T-helper 1 cell treated with Interleukin-12 subunit alpha and Interleukin-12 subunit beta and Interleukin-4 antibody, amounts not matched to agents 30 μg/mL and 1 μg/mL, for 36 hours (primary cell): Measurements from ENCODE around the gene SEM1.
"Not testable (repeated sequence)": the region's sequence is repeated elsewhere in the genome, so short reads cannot be mapped to it uniquely, and the experiment has no call there.

Source experiments
- H3K27ac Mint-ChIP-seq: one replicate; pipeline ENCODE4 v1.8.0; 2021; ENCODE audit warnings: mild to moderate bottlenecking, mixed read lengths
- H3K27me3 Mint-ChIP-seq: one replicate; pipeline ENCODE4 v1.8.0; 2021; ENCODE audit warnings: low read depth, mixed read lengths
- H3K36me3 Mint-ChIP-seq: one replicate; pipeline ENCODE4 v1.8.0; 2021; ENCODE audit warnings: low read depth, mixed read lengths
- H3K4me1 Mint-ChIP-seq: one replicate; pipeline ENCODE4 v1.8.0; 2021; ENCODE audit warnings: low read depth, mixed read lengths
- H3K4me3 Mint-ChIP-seq: one replicate; pipeline ENCODE4 v1.8.0; 2021; ENCODE audit warnings: mild to moderate bottlenecking, moderate library complexity, mixed read lengths
- H3K9me3 Mint-ChIP-seq: one replicate; pipeline ENCODE4 v1.8.0; 2021; ENCODE audit warnings: mixed read lengths

Gene SEM1

DNA sequence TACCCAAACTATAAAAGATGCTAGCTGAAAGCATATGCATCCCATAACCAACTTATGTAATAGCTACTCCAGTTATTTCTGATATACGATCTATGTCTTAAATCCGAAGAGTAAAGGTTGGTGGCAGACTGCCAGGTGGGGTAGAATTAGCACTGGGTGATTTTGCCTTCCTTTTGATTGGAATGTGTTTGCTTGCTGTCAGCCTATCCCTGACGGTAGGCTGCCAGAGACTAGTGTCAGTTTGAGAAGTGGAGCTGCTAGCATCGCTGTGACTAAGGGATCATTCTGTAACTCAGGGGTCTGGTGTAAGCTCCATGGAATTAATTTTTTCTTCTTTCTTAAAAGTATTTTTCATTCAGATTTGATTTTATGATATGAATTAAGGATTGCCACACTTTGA is 9.5 kb upstream of the SEM1 start:
- Mint-ChIP-seq H3K9me3 (peaks cover 2% of the 10 kb centered on the region), H3K4me1 (no peaks in the 10 kb centered on the region), H3K27ac (no peak overlapping the region), H3K36me3 (no peaks in the 10 kb centered on the region), H3K4me3 (no peak overlapping the region), H3K27me3 (peaks cover 22% of the 10 kb centered on the region)

- no peak overlapping the region for H3K4me3 Mint-ChIP-seq
- peaks cover 9% of the 10 kb centered on the region for H3K9me3 Mint-ChIP-seq
- no peaks in the 10 kb centered on the region for H3K4me1 Mint-ChIP-seq
- H3K27me3 Mint-ChIP-seq: peaks cover 22% of the 10 kb centered on the region
- H3K27ac Mint-ChIP-seq: no peak overlapping the region
- H3K36me3 Mint-ChIP-seq: no peaks in the 10 kb centered on the region
These were observed 8.7 kb upstream of the SEM1 start for GRCh38 chr7:96718107-96719003.

GRCh38 chr7:96713037-96713436 is 3.4 kb upstream of the SEM1 start:
- peaks cover 13% of the 10 kb centered on the region for H3K27me3 Mint-ChIP-seq
- H3K27ac Mint-ChIP-seq: no peak overlapping the region
- peaks cover 24% of the 10 kb centered on the region for H3K9me3 Mint-ChIP-seq
- peaks cover 6% of the 10 kb centered on the region for H3K4me1 Mint-ChIP-seq
- H3K4me3 Mint-ChIP-seq: no peak overlapping the region
- peaks cover 10% of the 10 kb centered on the region for H3K36me3 Mint-ChIP-seq

- Mint-ChIP-seq H3K4me3 (no peak overlapping the region), H3K36me3 (peaks cover 15% of the 10 kb centered on the region), H3K27me3 (peaks cover 8% of the 10 kb centered on the region), H3K4me1 (peaks cover 15% of the 10 kb centered on the region), H3K9me3 (peaks cover 24% of the 10 kb centered on the region), H3K27ac (no peak overlapping the region)
These were observed 898 bp upstream of the SEM1 start for GRCh38 chr7:96710544-96710943.

DNA sequence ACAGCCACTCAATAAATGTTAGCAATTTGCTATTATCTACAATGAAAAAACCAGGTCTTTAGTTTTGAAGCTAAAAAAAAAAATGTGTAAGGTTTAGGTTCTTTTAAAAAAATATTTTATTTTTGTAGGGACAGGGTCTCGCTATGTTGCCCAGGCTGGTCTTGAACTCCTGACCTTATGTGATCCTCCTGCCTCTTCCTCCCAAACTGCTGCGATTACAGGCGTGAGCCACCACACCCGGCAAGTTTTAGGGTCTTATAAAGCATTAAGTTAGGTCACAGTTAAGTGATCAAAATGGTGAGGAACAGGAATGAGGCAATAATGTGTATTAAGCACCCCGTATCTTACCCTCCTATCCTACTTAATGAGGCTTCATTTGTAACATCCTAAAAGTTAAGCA is 774 bp downstream of the SEM1 start:
- H3K9me3 Mint-ChIP-seq: peaks cover 20% of the 10 kb centered on the region
- peak overlapping the region; percentile 97 for H3K4me3 Mint-ChIP-seq
- H3K27me3 Mint-ChIP-seq: no peaks in the 10 kb centered on the region
- peak overlapping the region; percentile 90 for H3K27ac Mint-ChIP-seq
- peaks cover 19% of the 10 kb centered on the region for H3K4me1 Mint-ChIP-seq
- H3K36me3 Mint-ChIP-seq: peaks cover 19% of the 10 kb centered on the region

DNA sequence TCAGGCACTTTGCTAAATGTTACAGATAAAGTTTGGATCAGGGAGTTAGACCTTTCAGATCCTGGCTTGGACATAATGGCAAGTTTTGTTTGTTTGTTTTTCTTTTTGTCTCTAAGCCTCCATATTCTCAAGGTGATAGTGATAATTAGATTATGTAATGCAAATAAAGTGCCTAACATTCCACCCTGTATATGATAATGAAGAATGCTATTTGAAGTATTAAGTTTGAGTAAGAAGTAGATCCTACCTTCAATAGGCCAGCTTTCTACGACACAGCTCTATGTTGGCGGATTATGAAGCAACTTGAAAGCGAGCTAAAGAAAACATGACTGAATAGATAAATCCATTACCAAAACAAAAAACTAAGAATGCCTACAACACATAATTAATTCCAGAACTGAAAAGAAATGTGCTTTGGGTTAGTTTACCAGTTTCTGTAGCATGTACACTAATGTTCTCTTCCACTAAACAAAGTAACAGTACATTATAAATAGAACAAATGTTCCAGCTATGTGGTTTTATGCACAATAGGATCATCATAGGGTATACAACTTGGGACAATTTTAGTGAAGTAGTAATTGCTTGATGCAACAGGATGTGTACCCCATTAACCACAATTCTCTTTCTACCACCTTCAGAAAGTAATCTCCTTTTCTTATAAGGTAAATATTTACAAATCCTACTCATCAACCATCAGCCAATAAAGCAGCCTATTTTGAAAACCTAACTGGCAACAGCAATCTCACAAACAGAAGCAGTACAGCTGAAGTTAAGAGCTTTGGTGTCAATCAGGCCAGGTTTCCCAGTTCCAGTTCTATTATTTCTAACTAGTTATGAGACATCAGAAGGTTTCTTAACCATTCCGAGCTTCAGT is 1.5 kb downstream of the SEM1 start:
- Mint-ChIP-seq H3K4me1 (peaks cover 19% of the 10 kb centered on the region), H3K4me3 (peak overlapping the region; percentile 26), H3K9me3 (peaks cover 14% of the 10 kb centered on the region), H3K36me3 (peaks cover 19% of the 10 kb centered on the region), H3K27me3 (no peaks in the 10 kb centered on the region), H3K27ac (no peak overlapping the region)

- Mint-ChIP-seq H3K27me3 (no peaks in the 10 kb centered on the region), H3K4me3 (no peak overlapping the region), H3K27ac (no peak overlapping the region), H3K36me3 (peaks cover 21% of the 10 kb centered on the region), H3K4me1 (peaks cover 23% of the 10 kb centered on the region), H3K9me3 (no peaks in the 10 kb centered on the region)
These were observed 8.4 kb downstream of the SEM1 start for GRCh38 chr7:96701258-96701657.

- H3K4me3 Mint-ChIP-seq: no peak overlapping the region
- no peaks in the 10 kb centered on the region for H3K9me3 Mint-ChIP-seq
- peaks cover 18% of the 10 kb centered on the region for H3K36me3 Mint-ChIP-seq
- no peak overlapping the region for H3K27ac Mint-ChIP-seq
- H3K27me3 Mint-ChIP-seq: no peaks in the 10 kb centered on the region
- H3K4me1 Mint-ChIP-seq: peaks cover 20% of the 10 kb centered on the region
These were observed 9.1 kb downstream of the SEM1 start for GRCh38 chr7:96700516-96700915.

DNA sequence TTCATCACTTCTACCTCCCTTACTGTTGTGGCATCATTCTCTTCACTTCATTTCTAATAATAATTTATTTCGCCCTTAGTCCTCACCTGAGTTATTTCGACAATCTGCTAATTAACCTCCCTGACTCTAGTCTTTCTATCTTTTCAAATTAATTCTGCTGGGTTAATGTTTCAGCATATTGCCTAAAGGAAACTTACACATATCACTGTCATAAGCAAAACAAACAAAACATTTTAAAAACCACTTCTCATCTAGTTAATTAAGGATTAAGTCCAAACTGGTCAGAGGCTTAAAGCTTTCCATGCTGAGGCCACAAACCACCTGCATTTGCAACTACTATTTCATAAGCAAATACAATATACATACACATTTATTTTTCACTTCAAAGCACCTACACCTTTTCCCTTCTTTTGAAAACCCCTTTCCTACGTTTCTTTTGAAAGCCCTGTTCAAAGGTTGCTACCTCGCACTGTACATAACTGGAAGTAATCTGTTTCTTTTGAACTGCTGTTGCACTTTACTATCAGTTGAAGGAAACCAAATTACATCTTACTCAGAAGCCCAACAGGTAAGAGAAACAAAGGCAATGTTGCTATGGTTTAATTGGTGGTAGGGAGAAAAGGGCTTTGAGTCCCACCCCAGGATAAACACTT is 10.3 kb downstream of the SEM1 start:
- Mint-ChIP-seq H3K27ac (no peak overlapping the region), H3K9me3 (no peaks in the 10 kb centered on the region), H3K4me3 (no peak overlapping the region), H3K36me3 (peaks cover 17% of the 10 kb centered on the region), H3K27me3 (no peaks in the 10 kb centered on the region), H3K4me1 (peaks cover 18% of the 10 kb centered on the region)

- H3K36me3 Mint-ChIP-seq: peaks cover 23% of the 10 kb centered on the region
- H3K4me3 Mint-ChIP-seq, H3K27me3 Mint-ChIP-seq, H3K9me3 Mint-ChIP-seq, H3K27ac Mint-ChIP-seq: not testable (repeated sequence)
- H3K4me1 Mint-ChIP-seq: peaks cover 19% of the 10 kb centered on the region
These were observed 11.2 kb downstream of the SEM1 start for GRCh38 chr7:96698449-96698848.

- Mint-ChIP-seq H3K36me3 (peaks cover 23% of the 10 kb centered on the region), H3K4me1 (peaks cover 19% of the 10 kb centered on the region), H3K27ac (no peak overlapping the region), H3K9me3 (no peaks in the 10 kb centered on the region), H3K4me3 (no peak overlapping the region), H3K27me3 (no peaks in the 10 kb centered on the region)
These were observed 11.8 kb downstream of the SEM1 start for GRCh38 chr7:96697822-96698221.

DNA sequence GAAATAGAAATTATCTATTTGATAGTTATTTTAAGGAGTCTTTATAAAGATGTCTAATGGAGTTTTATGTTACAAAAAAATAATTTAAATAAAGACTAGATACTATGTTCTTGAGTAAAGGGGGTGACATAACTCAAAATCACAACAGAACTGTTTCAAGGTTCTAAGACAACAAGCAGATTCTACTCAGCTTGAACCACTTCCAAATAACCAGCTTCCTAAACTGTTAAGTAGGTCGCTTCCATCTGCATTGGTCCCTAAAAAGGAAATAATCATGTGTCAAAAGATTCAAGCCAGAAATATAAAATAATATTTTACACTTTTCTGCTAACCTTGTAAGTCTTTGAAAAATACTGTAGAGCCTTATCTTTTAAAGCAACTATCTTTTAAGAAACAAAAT is 14.1 kb downstream of the SEM1 start:
- Mint-ChIP-seq H3K27me3 (no peaks in the 10 kb centered on the region), H3K4me3 (no peak overlapping the region), H3K36me3 (peaks cover 27% of the 10 kb centered on the region), H3K27ac (no peak overlapping the region), H3K9me3 (no peaks in the 10 kb centered on the region), H3K4me1 (peaks cover 13% of the 10 kb centered on the region)

DNA sequence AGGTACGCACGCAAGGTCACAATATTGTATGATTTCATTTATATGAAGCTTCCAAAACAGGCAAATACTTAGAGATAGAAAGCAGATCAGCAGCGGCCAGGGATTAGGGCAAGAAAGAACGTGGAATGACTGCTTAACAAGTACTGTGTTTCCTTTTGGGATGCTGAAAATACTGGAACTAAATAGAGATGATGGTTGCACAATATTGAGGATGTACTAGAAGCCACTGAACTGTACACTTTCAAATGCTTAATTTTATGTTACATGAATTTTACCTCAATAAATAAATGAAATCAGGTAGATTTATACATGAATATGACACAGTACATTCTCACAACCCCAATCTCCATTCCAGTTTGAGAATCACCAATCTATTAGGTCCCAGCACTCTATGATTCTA is 15.6 kb downstream of the SEM1 start:
- H3K27ac Mint-ChIP-seq: no peak overlapping the region
- H3K36me3 Mint-ChIP-seq: peaks cover 26% of the 10 kb centered on the region
- no peak overlapping the region for H3K4me3 Mint-ChIP-seq
- no peaks in the 10 kb centered on the region for H3K27me3 Mint-ChIP-seq
- H3K9me3 Mint-ChIP-seq: no peaks in the 10 kb centered on the region
- H3K4me1 Mint-ChIP-seq: peaks cover 9% of the 10 kb centered on the region

DNA sequence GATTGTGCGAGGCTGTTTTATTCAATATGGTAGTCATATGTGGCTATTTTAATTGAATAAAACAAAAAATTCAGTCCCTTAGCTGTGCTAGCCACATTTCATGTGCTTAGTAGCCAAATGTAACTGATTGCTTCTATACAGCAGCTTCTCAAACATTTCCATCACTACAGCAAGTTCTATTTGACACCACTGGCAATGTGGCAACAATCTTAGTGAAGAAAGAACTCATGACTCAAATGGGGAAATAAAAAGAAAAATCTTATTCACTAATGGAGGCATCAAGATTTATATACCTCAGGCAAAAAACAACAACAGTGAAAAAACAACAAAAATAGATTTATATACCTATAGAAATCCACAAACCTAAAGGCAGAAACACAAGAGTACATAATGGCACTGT is 17.9 kb downstream of the SEM1 start:
- Mint-ChIP-seq H3K36me3 (peaks cover 30% of the 10 kb centered on the region), H3K9me3 (no peaks in the 10 kb centered on the region), H3K27ac (no peak overlapping the region), H3K4me1 (peaks cover 7% of the 10 kb centered on the region), H3K27me3 (no peaks in the 10 kb centered on the region), H3K4me3 (no peak overlapping the region)
